Osteocyte (in vitro differentiated cells): Measurements from ENCODE around the gene BCKDHA. TPM values are rescaled to one million over a fixed set of nuclear protein-coding genes. Genes with fewer than 3 reads are reported as not detected.

Source experiments
- DNase-seq: peaks from one replicate; pipeline ENCODE4 v3.0.0; 2021; ENCODE audit warnings: mixed read lengths; ENCODE audit not compliant: unreplicated experiment; ENCODE audit errors: extremely low spot score
- H3K27ac Mint-ChIP-seq: one replicate; pipeline ENCODE4 v1.8.0; 2021; ENCODE audit warnings: mild to moderate bottlenecking, mixed read lengths; ENCODE audit not compliant: unreplicated experiment
- H3K27me3 Mint-ChIP-seq: one replicate; pipeline ENCODE4 v1.8.0; 2021; ENCODE audit warnings: mixed read lengths; ENCODE audit not compliant: unreplicated experiment
- H3K36me3 Mint-ChIP-seq: one replicate; pipeline ENCODE4 v1.8.0; 2021; ENCODE audit warnings: mixed read lengths; ENCODE audit not compliant: unreplicated experiment
- H3K4me1 Mint-ChIP-seq: one replicate; pipeline ENCODE4 v1.8.0; 2021; ENCODE audit warnings: mixed read lengths; ENCODE audit not compliant: unreplicated experiment
- H3K4me3 Mint-ChIP-seq: one replicate; pipeline ENCODE4 v1.8.0; 2021; ENCODE audit warnings: mild to moderate bottlenecking, moderate library complexity, mixed read lengths; ENCODE audit not compliant: unreplicated experiment
- H3K9me3 Mint-ChIP-seq: one replicate; pipeline ENCODE4 v1.8.0; 2021; ENCODE audit warnings: mixed read lengths; ENCODE audit not compliant: unreplicated experiment
- CTCF ChIP-seq: fragments of 200-600 bp; sonication (generic); IDR thresholded peaks from 2 replicates; pipeline ENCODE4 v1.5.0; 2021; ENCODE audit warnings: antibody characterized with exemption, mild to moderate bottlenecking, moderate library complexity
- total RNA-seq: library from RNA; stranded (reverse); gene quantifications from 2 replicates; pipeline ENCODE4 v1.2.1, GENCODE V29; 2021

Gene BCKDHA
- total RNA-seq, 1 donor from 2014 or later, result 19.8 TPM

- no peaks in the 10 kb centered on the region for H3K9me3 Mint-ChIP-seq
- H3K4me3 Mint-ChIP-seq, result no peak overlapping the region
- DNase-seq, result no peak
- H3K36me3 Mint-ChIP-seq, result no peaks in the 10 kb centered on the region
- no peaks in the 10 kb centered on the region for H3K27me3 Mint-ChIP-seq
- no peak for TF ChIP-seq CTCF
- no peak overlapping the region for H3K27ac Mint-ChIP-seq
- H3K4me1 Mint-ChIP-seq, result peaks cover 8% of the 10 kb centered on the region
These were observed 41.8 kb upstream of the BCKDHA start for GRCh38 chr19:41355802-41356201.

- no peak for TF ChIP-seq CTCF
- Mint-ChIP-seq H3K9me3 (no peaks in the 10 kb centered on the region), H3K27ac (no peak overlapping the region), H3K36me3 (no peaks in the 10 kb centered on the region), H3K4me1 (peaks cover 6% of the 10 kb centered on the region), H3K4me3 (peak overlapping the region; percentile 38), H3K27me3 (no peaks in the 10 kb centered on the region)
- DNase-seq, result no peak
These were observed 40.5 kb upstream of the BCKDHA start for GRCh38 chr19:41356984-41357739.

GRCh38 chr19:41357746-41358145 lies 39.9 kb upstream of the BCKDHA start:
- H3K9me3 Mint-ChIP-seq, result no peaks in the 10 kb centered on the region
- DNase-seq, result no peak
- TF ChIP-seq CTCF, result no peak
- no peak overlapping the region for H3K27ac Mint-ChIP-seq
- H3K36me3 Mint-ChIP-seq, result no peaks in the 10 kb centered on the region
- H3K27me3 Mint-ChIP-seq, result no peaks in the 10 kb centered on the region
- H3K4me1 Mint-ChIP-seq, result peaks cover 6% of the 10 kb centered on the region
- no peak overlapping the region for H3K4me3 Mint-ChIP-seq

- Mint-ChIP-seq H3K9me3 (no peaks in the 10 kb centered on the region), H3K36me3 (no peaks in the 10 kb centered on the region), H3K4me1 (peaks cover 14% of the 10 kb centered on the region), H3K27ac (no peak overlapping the region), H3K4me3 (no peak overlapping the region), H3K27me3 (no peaks in the 10 kb centered on the region)
- no peak for DNase-seq
- TF ChIP-seq CTCF, result no peak
These were observed 37.9 kb upstream of the BCKDHA start for GRCh38 chr19:41359741-41360140.

- no peak for DNase-seq
- no peaks in the 10 kb centered on the region for H3K27me3 Mint-ChIP-seq
- TF ChIP-seq CTCF, result no peak
These were observed 35.3 kb upstream of the BCKDHA start for GRCh38 chr19:41362143-41362847.

More at GRCh38 chr19:41362143-41362847, 35.3 kb upstream of the BCKDHA start:
- Mint-ChIP-seq H3K27ac (no peak overlapping the region), H3K36me3 (no peaks in the 10 kb centered on the region), H3K9me3 (no peaks in the 10 kb centered on the region), H3K4me1 (peaks cover 18% of the 10 kb centered on the region), H3K4me3 (peak overlapping the region; percentile 5)
